GM23248 (cell line): ENCODE measurements around the gene SLC25A21.

ENCODE experiments used
- EZH2 ChIP-seq: fragments of 200-600 bp; sonication (generic); IDR thresholded peaks from 2 replicates; pipeline ENCODE4 v1.6.1; 2018; ENCODE audit warnings: antibody characterized with exemption, mild to moderate bottlenecking; ENCODE audit not compliant: insufficient read depth, poor library complexity, severe bottlenecking
- EZH2phosphoT487 ChIP-seq: fragments of 200-600 bp; sonication (generic); IDR thresholded peaks from 2 replicates; pipeline ENCODE4 v1.6.1; 2018; ENCODE audit warnings: antibody characterized with exemption, moderate library complexity, mild to moderate bottlenecking, low read depth; ENCODE audit not compliant: insufficient read depth

- TF ChIP-seq EZH2 (no peak), EZH2phosphoT487 (no peak)
These were observed 221.6 kb downstream of the SLC25A21 start for GRCh38 chr14:36950812-36951211.
